Panc1 (cell line): ENCODE measurements around the gene KCNN3.

Source experiments
- CTCF ChIP-seq: fragments of 450-650 bp; IDR thresholded peaks from 2 replicates; pipeline ENCODE4 v1.5.1; 2017; ENCODE audit warnings: mild to moderate bottlenecking
- POLR2AphosphoS5 ChIP-seq: IDR thresholded peaks from 2 replicates; pipeline ENCODE4 v1.6.1; 2012; ENCODE audit warnings: mild to moderate bottlenecking, low read depth, low read length, moderate library complexity
- TF ChIP-seq, protein P1 (sequence below), 2 experiments: IDR thresholded peaks; 2 replicates each; pipeline ENCODE4 v1.6.1; 2011 to 2012; ENCODE audit warnings: low read depth in 2 of 2, control low read depth in 1 of 2, low read length in 1 of 2, mild to moderate bottlenecking in 1 of 2, moderate library complexity in 1 of 2; ENCODE audit not compliant: insufficient read depth in 1 of 2

DNA sequence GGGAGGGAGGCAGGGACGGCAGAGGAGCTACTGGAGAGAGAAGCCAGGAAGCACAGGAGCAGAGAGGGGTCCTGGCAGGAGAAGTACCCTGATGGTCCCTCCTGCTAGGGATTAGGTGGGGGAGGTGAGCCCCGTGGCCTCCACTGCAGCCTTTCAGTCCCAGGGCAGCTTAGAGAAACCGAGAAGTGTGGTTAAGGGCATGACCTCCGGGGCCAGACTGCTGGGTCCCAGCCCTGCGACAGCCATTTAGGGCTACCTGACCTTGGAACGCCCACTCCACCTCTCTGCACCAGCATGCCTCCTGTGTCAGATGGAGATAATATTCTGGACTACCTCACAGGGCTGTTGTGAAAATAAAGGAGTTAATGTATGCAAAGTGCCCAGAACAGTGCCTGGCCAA, 47.4 kb downstream of the KCNN3 start:
- TF ChIP-seq CTCF (no peak), POLR2AphosphoS5 (no peak)
- TF ChIP-seq, protein P1, sequence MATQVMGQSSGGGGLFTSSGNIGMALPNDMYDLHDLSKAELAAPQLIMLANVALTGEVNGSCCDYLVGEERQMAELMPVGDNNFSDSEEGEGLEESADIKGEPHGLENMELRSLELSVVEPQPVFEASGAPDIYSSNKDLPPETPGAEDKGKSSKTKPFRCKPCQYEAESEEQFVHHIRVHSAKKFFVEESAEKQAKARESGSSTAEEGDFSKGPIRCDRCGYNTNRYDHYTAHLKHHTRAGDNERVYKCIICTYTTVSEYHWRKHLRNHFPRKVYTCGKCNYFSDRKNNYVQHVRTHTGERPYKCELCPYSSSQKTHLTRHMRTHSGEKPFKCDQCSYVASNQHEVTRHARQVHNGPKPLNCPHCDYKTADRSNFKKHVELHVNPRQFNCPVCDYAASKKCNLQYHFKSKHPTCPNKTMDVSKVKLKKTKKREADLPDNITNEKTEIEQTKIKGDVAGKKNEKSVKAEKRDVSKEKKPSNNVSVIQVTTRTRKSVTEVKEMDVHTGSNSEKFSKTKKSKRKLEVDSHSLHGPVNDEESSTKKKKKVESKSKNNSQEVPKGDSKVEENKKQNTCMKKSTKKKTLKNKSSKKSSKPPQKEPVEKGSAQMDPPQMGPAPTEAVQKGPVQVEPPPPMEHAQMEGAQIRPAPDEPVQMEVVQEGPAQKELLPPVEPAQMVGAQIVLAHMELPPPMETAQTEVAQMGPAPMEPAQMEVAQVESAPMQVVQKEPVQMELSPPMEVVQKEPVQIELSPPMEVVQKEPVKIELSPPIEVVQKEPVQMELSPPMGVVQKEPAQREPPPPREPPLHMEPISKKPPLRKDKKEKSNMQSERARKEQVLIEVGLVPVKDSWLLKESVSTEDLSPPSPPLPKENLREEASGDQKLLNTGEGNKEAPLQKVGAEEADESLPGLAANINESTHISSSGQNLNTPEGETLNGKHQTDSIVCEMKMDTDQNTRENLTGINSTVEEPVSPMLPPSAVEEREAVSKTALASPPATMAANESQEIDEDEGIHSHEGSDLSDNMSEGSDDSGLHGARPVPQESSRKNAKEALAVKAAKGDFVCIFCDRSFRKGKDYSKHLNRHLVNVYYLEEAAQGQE (IDR thresholded peaks at IDR 0.05; ENCODE audit: insufficient read depth in 1 of 2, low read depth in 2 of 2, low read length in 1 of 2) = no peak
